Inflammatory macrophage treated with lipopolysaccharide for 1 hour (primary cell): ENCODE results near the gene E2F3.
A peak's percentile ranks its signal among the peaks of the same experiment; 100 is the strongest.

ENCODE experiments used
- DNase-seq, 2 donors: peaks; one replicate each; pipeline ENCODE4 v3.0.0-alpha.2; 2020 to 2022

E2F3 gene

DNA sequence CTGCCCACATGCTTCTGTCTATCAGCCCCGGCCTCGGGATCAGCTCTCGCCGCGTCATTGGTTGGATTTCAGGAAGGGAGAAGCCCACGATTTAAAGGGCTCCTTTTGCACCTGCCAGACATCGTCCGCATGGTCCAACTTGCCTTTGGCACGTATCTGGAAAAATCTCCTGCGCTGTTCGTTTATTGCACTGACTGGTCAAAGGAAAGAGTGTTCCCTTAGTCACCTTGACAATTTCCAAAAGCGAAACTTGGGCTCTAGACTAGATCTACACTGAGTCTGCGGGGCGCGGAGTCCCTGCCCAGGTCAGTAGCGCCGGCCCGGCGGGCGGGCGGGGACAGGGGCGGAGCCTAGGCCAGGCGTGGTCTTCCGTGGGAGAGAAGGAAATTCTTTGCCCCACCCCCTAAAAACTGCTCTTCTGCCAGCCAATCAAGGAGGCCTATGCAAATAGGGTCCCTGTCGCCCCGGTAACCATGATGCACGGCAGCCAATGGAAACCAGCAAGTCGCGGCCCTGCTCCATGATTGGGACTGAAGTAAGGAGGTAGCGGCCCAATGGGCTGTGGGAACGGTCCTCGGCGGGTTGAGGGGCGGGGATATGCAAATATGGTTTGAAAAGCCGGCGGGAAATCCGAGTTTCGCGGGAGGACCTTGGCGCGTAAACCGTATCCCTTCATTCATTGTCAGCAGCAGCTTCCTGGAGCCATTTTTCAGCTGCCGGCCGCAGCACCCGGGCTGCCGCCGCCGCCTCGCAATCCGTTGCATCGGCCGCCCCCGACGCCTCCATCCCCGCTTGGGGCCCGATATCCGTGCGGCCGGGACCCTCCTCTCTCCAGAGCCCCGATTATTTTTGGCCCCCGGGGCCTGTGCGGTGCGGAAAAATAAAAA, at the start of gene E2F3:
Gene E2F3, plus strand, starts transcription at position 675 of the 887 bp plus-strand sequence. CDS start 354 bp downstream, outside the sequence.
- peak; percentile 99 to 100 for DNase-seq

DNA sequence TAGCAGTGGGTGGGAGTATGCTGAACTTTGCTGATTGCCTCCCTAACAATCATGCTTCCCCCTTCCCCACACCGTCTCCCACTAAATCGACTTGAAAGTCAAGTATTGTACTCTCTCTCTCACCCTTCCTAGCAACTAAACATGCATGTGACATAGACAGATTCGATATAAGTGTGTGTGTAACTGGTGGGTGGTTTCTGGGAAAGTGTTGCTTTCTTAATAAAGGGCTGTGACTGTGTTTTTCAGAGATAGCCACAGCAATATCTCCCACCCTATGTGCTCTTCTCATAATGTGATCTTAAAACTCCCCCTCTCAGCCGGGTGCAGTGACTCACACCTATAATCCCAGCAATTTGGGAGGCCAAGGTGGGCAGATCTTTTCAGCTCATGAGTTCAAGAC, 49.3 kb upstream of the E2F3 start:
- DNase-seq = no peak

DNA sequence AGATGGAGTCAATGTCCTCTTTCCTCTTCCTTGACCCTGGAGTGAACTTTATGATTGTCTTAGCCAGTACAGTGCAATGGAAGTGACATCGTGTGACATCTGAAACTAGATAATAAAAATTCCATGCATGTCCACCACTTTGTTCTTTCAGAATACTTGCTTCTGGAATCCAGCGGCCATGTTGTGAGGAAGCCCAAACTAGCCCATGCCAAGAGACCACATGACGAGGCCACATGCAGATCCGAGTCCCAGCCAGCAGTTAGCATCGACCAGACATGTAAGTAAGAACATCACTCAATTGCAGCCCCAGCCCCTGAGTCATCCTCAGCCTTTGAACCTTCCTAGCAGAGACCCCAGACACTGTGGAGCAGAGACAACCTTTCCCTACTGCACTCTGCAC, 48.5 kb upstream of the E2F3 start:
- DNase-seq = no peak

DNA sequence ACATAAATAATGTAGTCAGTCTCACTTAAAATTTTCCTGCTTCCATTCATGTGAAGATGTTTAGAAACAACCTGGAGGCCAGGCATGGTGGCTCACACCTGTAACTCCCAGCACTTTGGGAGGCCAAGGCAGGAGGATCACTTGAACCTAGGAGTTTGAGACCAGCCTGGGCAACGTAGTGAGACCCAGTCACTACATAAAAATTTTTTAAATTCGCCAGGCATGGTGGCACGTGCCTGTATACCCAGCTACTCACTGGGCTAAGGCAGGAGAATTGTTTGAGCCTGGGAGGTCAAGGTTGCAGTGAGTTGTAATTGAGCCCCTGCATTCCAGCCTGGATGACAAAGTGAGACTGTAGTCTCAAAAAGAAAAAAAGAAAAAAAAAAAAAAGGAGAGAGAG, 47.3 kb upstream of the E2F3 start:
- no peak for DNase-seq

DNA sequence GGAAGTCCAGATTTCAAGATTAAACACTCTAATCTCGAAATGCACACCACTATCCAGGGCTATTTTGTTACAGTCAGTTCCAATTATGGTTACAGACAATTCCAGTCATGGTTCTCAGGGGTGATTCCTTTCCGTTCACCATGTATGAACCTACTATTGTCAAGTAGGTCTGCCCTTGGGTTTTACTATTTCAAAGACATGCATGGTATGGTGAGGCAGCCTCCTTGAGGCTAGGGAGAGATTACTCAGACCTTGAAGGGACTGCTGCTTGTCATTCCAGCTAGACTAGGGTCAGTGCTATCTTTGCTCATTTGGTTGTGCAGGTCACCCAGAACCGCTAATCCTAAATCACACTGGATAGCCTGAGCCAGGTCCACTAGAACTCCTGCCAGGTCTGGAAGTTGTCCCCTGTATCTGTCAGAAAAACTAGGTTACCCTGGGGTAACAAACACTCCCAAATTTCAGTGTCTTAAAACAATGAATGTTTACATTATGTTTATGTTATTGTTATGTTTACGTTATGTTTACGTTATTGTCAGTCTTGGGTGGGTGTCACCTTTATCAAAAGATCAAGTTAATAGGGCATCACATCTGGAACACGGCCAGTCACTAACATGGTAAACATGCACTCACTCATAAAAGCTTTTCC, 41.1 kb upstream of the E2F3 start:
- DNase-seq = no peak

DNA sequence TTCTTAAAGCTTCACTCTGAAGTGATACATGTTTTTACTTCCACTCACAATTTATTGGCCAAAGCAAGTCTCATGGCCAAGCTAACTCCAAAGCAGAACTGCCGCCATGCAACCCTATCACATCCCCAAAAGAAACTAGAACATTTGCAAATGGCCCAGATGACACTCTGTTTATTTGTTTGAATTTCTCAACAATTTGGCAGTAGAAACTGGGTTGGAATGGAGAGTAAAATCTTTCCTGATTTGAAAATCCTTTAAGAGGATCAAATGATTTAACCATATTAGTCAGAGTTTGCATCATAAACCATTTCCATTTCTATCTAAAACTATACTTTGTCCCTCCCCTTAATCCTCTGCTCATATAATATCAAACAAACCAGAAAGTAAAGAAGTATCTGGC, 39.1 kb upstream of the E2F3 start:
- no peak for DNase-seq

DNA sequence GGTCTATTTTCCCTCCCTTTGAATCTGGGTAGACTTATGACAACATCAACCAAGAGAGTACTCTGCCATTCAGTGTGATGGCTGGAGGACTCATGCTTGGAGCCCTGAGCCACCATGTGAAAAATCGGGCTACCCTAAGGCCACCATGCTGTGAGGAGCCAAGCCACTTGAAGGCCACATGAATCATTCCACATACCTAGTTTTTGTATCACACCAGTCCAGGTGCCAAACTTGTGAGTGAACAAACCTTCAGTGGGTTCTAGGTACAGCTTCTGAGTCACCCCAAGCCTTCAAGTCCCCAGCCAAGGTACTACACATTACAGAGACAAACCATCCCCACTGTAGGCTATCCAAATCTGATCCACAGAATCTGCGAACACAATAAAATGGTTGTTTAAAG, 37.4 kb upstream of the E2F3 start:
- DNase-seq = no peak

DNA sequence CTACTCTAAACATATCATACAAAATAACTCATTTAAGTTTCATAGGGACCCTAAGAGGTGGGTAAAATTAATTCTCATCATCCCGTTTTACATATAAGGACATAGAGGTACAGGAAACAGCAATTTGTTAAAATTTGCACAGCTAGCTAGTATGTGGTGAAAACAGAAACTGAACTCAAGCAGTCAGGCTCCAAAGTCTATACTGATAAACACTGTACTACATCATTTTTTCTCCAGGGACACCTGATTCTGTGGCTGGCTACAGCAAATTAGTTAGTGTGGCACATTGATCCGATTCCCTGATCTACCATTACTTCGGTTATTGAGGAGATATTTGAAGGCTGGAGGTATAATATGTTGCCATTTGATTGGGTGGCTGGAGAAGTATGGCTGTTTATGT, 36.2 kb upstream of the E2F3 start:
- no peak for DNase-seq

DNA sequence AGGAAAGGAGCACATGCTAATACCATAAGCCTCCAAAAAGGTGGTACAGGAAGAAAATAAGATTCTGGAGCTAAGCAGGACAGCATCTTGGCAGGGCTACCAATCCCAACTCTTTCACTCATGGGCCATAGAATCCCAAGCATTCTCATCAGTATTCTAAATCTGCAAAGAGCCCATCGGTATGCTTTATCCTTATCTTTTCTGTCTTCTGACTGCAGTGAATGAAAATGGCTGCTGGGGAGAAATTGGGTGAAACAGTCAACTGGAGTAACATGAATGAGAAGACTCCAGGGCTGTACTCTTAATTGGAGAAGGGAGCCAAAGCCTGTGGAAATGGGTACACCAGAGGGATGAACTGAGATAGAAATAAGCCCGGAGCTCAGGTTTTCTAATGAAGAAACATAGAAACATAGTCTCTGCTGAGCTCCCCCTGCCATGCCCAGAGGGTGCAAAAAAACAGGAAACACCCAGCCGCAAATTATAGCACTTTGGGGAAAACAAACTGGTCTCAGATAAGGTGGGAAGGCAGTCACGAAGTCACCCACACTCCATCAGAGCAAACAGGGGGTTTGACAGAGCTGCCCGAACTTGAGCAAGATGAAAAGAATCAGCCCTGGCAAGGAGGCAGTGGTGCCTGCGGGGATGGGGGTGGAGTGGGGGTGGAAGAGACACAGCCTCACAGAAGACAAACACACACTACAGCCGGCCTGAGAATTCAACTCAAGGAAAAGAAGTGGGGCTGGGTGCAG, 35.4 kb upstream of the E2F3 start:
- DNase-seq = peak in 1 of 2 donors; percentile 42

DNA sequence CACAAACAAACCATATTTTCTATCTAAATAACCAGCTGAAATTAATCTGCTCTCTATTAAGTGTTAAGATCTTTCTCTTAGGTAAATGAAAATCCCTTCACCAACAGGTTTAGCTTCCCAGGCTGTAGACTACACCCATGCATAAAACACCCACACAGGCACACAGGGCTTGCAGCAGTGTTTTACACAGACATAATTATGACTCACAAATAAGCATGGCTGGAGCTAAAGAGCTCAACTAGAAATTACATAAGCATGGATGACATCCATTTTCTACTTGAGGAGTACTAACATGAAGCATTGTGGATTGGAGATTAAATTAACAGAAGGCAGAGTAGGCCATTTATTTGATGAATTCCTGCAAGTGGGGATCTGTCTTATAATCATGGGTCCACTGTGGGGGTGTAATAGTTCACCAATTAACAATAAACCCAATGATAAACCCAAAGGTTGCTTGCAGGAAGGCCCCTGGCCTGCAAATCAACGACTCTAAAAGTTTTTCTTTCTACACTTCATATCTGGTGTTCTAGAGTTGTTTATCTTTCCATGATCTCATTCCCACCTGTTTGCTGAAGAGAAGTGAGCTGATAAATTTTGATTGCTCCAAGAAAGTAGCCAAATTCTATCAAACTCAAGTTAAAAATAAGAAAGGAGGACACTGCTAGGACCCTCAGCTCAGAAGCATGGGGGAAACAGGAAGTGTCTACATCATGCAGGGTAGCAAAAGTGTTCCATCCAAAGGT, 33.8 kb upstream of the E2F3 start:
- DNase-seq = peak; percentile 32 to 81

DNA sequence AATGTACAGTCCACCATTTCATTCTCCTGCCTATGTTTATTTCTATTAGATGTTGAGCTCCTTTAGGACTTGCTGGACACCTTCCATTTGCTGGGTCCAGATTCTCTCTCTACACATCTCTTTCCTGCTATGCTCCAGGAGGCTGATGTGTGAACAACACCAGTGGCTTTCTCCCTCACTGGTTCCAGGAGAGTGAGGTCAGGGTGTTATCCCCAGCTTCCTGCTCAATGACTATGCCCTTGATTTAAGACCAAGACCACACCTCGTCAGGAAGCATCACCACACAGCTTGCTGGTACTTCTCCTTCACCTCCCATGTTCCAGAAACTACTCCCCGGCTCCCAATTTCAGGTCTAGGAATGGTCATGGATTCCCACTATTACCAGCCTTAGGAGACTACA, 31.3 kb upstream of the E2F3 start:
- DNase-seq = no peak

DNA sequence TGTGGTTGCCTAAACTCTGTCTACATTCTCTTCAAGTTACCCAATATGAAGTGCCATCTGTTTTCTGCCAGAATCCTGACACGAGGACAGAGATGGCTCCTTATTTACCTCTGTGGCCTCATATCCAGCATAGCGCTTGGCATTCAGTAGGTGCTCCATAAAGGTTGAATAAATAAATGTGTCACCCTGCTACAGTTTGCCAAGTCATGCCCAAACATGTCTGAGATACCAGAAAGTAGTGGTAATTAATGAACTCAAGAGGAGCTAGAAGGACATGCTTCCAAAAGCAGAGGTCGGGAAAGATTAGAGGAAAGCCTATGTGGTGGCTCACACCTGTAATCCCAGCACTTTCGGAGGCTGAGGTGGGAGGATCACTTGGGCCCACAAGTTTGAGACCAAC, 30.9 kb upstream of the E2F3 start:
- DNase-seq = no peak

DNA sequence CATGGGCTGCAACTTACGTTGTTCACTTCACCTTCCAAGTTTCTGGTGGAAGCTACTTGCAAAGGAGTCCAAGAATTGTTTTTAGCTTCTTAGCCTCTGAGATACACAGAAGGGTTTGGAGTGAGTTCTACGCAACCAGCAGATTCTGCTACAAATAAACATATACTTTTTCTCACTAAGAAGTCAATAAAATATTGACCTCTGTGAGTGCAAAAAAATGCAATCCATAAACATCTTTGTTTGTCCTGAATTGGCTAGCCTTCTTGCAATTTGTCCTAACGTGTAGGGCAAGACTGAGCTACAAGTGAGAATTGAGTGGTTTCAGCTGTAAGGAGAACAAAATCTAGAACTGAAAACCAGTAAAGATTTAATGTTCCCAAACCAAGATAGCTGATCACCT, 26.2 kb upstream of the E2F3 start:
- DNase-seq = no peak

DNA sequence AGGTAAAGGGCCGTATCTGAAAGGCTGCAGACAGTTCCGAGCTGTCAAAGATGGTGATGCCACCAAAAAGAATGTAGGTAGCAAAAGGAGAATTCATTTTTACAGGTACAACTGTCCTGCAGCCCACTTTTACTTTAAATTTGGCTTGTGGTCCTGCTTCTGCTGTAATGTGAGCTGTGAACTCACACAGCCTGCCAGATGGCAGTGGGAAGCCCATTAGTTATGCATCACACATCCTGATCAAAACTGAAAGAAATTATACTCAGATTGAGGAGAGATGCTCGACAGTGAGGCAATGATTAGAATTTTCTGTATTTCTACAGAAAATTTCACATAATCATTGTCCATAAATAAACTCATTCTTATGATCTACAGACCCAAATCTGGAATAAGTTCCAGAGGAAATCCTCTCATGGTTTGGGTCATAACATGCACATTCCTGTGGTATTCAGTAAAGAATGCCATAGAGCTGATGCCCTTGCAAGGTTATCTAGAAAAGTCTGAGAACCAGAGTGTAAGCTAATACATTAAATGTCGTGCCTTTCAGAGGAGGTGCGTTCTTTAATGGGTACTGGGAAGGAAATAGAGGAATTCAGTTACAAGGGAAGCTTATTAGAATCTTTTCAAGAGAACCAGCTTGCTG, 23.9 kb upstream of the E2F3 start:
- DNase-seq = no peak

DNA sequence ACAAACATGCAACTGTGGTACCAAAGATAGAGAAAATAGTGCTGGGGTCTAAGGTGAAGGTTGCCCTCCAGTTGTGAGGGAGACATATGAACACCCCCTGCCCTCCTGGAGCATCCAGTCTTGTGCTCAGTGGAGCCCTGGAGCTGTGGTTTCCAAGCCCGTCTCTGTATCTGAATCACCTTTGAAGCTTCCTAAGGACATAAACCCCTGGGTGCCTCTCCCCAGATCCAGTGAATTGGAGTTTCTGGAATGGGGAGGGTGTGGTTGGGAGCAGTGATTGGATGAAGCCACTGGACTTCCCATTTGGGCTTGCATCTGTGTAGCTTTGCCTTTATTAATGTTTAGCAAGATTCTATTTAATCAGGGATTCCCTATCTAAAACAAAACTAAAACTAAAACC, 22.4 kb upstream of the E2F3 start:
- DNase-seq = no peak

DNA sequence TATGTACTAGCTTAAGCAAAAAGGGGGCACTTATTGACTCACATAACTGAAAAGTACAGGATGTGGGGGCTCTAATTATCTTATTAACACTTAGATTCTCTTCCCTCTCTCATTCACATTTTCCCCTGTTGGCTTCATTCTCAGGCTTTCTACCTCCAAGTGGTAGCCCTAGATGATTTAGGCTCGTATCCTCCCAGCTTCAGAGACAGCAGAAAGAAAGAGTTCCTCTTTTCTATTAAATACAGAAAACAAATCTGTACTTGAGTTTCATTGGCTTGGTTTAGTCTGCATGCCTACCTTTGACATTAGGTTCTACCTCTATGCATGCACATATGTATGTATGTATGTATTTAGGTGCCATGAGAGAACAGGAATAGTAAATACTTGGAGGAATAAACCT, 15.5 kb upstream of the E2F3 start:
- DNase-seq = no peak

DNA sequence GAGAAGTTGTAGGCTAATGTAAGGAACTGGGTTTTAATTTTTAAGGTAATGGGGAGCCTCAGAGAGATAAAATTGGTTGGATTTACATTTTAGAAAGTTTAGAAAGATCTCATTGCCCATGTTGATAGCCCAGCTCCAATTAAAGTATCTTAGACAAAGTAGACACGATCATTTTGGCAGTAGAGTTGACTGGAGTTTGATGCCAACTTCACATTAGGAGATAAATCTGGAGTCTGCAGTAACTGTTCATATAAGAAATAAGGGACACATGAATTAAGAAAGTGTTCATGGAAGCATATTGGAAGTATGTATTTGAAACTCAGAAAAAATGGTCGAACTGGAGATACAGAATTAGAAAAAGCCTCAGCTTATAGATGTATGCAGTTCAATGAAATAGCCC, 12.6 kb upstream of the E2F3 start:
- DNase-seq = no peak

DNA sequence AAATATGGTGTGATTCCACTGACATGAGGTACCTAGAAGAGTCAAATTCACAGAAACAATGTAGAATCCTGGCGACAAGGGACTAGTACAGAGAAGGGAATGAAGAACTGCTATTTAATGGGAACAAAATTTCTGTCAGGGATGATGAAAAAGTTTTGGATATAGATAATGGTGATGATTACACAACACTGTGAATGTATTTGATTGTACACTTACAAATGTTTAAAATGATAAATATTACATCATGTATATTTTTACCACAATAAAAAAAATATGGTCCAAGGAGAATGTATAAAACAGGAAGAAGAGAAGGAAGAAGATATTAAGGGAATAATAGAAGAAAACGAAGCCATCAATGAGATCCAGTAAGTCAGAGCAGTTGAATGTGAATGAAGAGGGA, 8.4 kb upstream of the E2F3 start:
- DNase-seq = no peak

DNA sequence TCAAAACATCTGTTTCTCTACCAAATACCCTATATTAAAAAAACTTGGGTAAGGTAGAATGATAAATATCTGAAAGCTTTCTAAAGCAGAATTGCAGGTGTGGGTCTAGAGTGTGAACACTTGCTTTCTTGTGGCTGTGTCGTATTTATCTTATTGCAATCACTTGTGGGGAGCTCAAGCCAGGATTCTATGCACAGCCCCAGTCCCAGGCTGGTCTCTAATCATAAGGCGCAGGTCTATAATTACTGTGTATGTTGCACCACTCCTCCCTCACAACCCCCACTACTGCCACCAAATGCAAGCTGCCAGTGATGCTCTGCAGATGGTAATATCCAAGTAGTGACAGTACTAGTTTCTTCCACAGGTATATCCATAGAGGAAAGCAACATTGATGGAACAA, 2.2 kb upstream of the E2F3 start:
- no peak for DNase-seq

DNA sequence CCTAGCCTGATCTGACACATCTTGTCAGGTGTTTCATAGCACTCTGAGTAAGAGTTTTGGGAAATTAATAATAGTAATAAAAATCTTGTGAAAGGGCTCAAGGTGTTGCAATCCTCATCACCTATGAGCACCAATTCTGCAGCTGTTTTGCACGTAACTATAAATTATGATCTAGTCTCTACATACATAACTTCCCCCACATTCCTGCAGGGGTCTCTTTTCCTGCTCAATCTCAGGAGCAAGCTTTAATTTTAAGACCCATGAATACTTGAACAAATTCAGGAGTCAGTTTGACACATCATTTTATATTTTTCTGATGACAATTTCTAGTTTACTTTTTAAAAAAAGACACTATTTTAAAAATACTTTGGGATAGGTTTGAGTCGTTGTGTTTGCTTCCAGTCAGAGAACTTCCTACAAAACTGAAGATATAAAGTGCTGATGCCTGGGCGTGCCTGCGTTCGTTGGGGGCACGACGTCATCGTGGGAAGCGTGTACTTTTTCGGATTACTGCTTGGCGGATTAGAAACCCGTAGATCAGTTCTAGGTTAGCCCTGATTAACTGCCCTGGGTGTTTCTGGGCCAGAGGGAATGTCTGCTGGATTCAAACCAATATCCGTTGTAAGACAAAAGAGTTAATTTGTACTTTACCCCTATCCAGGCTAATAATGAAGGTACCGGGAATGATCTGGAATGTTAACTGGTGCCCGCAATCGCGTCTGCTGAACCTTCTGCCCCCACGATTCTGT, 1.0 kb upstream of the E2F3 start:
- peak; percentile 86 to 97 for DNase-seq

DNA sequence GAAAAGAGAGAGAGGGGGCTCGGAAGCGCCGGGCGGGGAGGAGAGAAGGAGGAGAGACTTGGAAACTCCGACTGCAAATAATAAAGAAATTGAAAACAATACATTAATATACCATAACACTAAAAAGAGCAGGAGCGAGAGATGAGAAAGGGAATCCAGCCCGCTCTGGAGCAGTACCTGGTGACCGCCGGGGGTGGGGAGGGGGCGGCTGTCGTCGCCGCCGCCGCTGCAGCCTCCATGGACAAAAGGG, 338 bp downstream of the E2F3 start:
- DNase-seq = no peak
